GM21360 (cell line): ENCODE data around the gene PCDH9.
"Not testable (repeated sequence)": the region's sequence is repeated elsewhere in the genome, so short reads cannot be mapped to it uniquely, and the experiment has no call there.

Source experiments
- ATAC-seq: cut with Tn5 transposase; IDR thresholded peaks from one replicate; pipeline ENCODE4 v1.9.1; 2021; ENCODE audit warnings: mild to moderate bottlenecking, moderate library complexity; ENCODE audit not compliant: unreplicated experiment

Gene PCDH9

GRCh38 chr13:66624302-66624701 is 605.8 kb downstream of the PCDH9 start:
- no peak for ATAC-seq

GRCh38 chr13:66623129-66623820 is 606.9 kb downstream of the PCDH9 start:
- ATAC-seq = no peak

GRCh38 chr13:66621906-66622447 is 608.2 kb downstream of the PCDH9 start:
- ATAC-seq = not testable (repeated sequence)

- no peak for ATAC-seq
Observed at GRCh38 chr13:66618702-66619101, 611.4 kb downstream of the PCDH9 start.

GRCh38 chr13:66617786-66618185 is 612.4 kb downstream of the PCDH9 start:
- ATAC-seq = no peak

GRCh38 chr13:66612983-66613382 is 617.2 kb downstream of the PCDH9 start:
- ATAC-seq = no peak

- no peak for ATAC-seq
Observed at GRCh38 chr13:66586489-66586888, 643.6 kb downstream of the PCDH9 start.

- no peak for ATAC-seq
Observed at GRCh38 chr13:66585669-66586203, 644.4 kb downstream of the PCDH9 start.

- ATAC-seq = no peak
Observed at GRCh38 chr13:66581675-66582074, 648.5 kb downstream of the PCDH9 start.

- ATAC-seq = no peak
Observed at GRCh38 chr13:66578305-66578704, 651.8 kb downstream of the PCDH9 start.

- ATAC-seq = no peak
Observed at GRCh38 chr13:66577358-66577757, 652.8 kb downstream of the PCDH9 start.

GRCh38 chr13:66576381-66576780 is 653.8 kb downstream of the PCDH9 start:
- no peak for ATAC-seq

GRCh38 chr13:66574606-66575005 is 655.5 kb downstream of the PCDH9 start:
- ATAC-seq = no peak

- ATAC-seq = no peak
Observed at GRCh38 chr13:66567899-66568612, 662.1 kb downstream of the PCDH9 start.

GRCh38 chr13:66565279-66565678 is 664.9 kb downstream of the PCDH9 start:
- ATAC-seq = no peak

GRCh38 chr13:66563076-66563475 is 667.1 kb downstream of the PCDH9 start:
- ATAC-seq = no peak

GRCh38 chr13:66562054-66562453 is 668.1 kb downstream of the PCDH9 start:
- no peak for ATAC-seq

- ATAC-seq = no peak
Observed at GRCh38 chr13:66560991-66561390, 669.1 kb downstream of the PCDH9 start.

- no peak for ATAC-seq
Observed at GRCh38 chr13:66560189-66560588, 669.9 kb downstream of the PCDH9 start.

- ATAC-seq = no peak
Observed at GRCh38 chr13:66559093-66559492, 671.0 kb downstream of the PCDH9 start.

- ATAC-seq = no peak
Observed at GRCh38 chr13:66558506-66558905, 671.6 kb downstream of the PCDH9 start.

- ATAC-seq = no peak
Observed at GRCh38 chr13:66557357-66557756, 672.8 kb downstream of the PCDH9 start.
